Stimulated activated CD8-positive, alpha-beta memory T cell treated with anti-CD3 and anti-CD28 coated beads, Interleukin-4, amount 100 ng/mL, for 48 hours (primary cell): ENCODE data around the gene PTTG1IP2.
"Not testable (repeated sequence)": the region's sequence is repeated elsewhere in the genome, so short reads cannot be mapped to it uniquely, and the experiment has no call there.

ENCODE experiments used
- DNase-seq: peaks from one replicate; pipeline ENCODE4 v3.0.0-alpha.2; 2020

PTTG1IP2 gene

GRCh38 chr7:90469554-90469953, at the start of gene PTTG1IP2:
Gene PTTG1IP2, plus strand, starts transcription at chr7:90469639. Its CDS starts 148 bp downstream, at chr7:90469787.
- DNase-seq: no peak

GRCh38 chr7:90421651-90422050, 47.8 kb upstream of the PTTG1IP2 start:
- no peak for DNase-seq

GRCh38 chr7:90424720-90425119, 44.7 kb upstream of the PTTG1IP2 start:
- DNase-seq: no peak

GRCh38 chr7:90425376-90425775, 44.1 kb upstream of the PTTG1IP2 start:
- DNase-seq: no peak

- DNase-seq: no peak
Measured at GRCh38 chr7:90430614-90431460, 38.6 kb upstream of the PTTG1IP2 start.

GRCh38 chr7:90432752-90433151, 36.7 kb upstream of the PTTG1IP2 start:
- no peak for DNase-seq

GRCh38 chr7:90433221-90433620, 36.2 kb upstream of the PTTG1IP2 start:
- DNase-seq: no peak

- no peak for DNase-seq
Measured at GRCh38 chr7:90445633-90446032, 23.8 kb upstream of the PTTG1IP2 start.

- DNase-seq: no peak
Measured at GRCh38 chr7:90446137-90446899, 23.1 kb upstream of the PTTG1IP2 start.

GRCh38 chr7:90453259-90453891, 16.1 kb upstream of the PTTG1IP2 start:
- no peak for DNase-seq

GRCh38 chr7:90453931-90454330, 15.5 kb upstream of the PTTG1IP2 start:
- no peak for DNase-seq

- no peak for DNase-seq
Measured at GRCh38 chr7:90455163-90456030, 14.0 kb upstream of the PTTG1IP2 start.

- no peak for DNase-seq
Measured at GRCh38 chr7:90458104-90458503, 11.3 kb upstream of the PTTG1IP2 start.

- DNase-seq: no peak
Measured at GRCh38 chr7:90459888-90460287, 9.6 kb upstream of the PTTG1IP2 start.

GRCh38 chr7:90461219-90461618, 8.2 kb upstream of the PTTG1IP2 start:
- no peak for DNase-seq

GRCh38 chr7:90463151-90463628, 6.2 kb upstream of the PTTG1IP2 start:
- DNase-seq: not testable (repeated sequence)

- no peak for DNase-seq
Measured at GRCh38 chr7:90465816-90466215, 3.6 kb upstream of the PTTG1IP2 start.

- DNase-seq: no peak
Measured at GRCh38 chr7:90472805-90473540, 3.5 kb downstream of the PTTG1IP2 start.

GRCh38 chr7:90473814-90474213, 4.4 kb downstream of the PTTG1IP2 start:
- DNase-seq: no peak

- DNase-seq: no peak
Measured at GRCh38 chr7:90474284-90475210, 5.1 kb downstream of the PTTG1IP2 start.

- no peak for DNase-seq
Measured at GRCh38 chr7:90483251-90483650, 13.8 kb downstream of the PTTG1IP2 start.
